Breast epithelium (tissue), 4 donors: ENCODE data around the gene PLCL2. TPM values are rescaled to one million over a fixed set of nuclear protein-coding genes. Genes with fewer than 3 reads are reported as not detected.

Experiments
- DNase-seq, 2 donors: peaks; one replicate each; pipeline ENCODE4 v3.0.0-alpha.2; 2019; ENCODE audit warnings: low spot score in 2 of 2
- H3K27ac ChIP-seq, 2 donors: fragments of 200-600 bp; sonication (generic) in 1 of 2; one replicate each; pipeline ENCODE4 v1.5.1; 2016 to 2019; ENCODE audit warnings: mild to moderate bottlenecking in 1 of 2
- H3K27me3 ChIP-seq, 2 donors: fragments of 200-600 bp; sonication (generic) in 1 of 2; one replicate each; pipeline versions ENCODE4 v1.5.1 to v1.6.0; 2017 to 2019; ENCODE audit warnings: control low read depth in 1 of 2, mild to moderate bottlenecking in 1 of 2
- H3K36me3 ChIP-seq: fragments of 200-600 bp; one replicate; pipeline ENCODE4 v1.5.1; 2019
- H3K4me1 ChIP-seq, 2 donors: fragments of 200-600 bp; sonication (generic); one replicate each; pipeline ENCODE4 v1.5.1; 2016 to 2019; ENCODE audit warnings: control low read depth in 1 of 2
- H3K4me3 ChIP-seq, 3 donors: fragments of 200-600 bp; sonication (generic); 1 replicate in 2 of 3; 2 replicates in 1 of 3; pipeline ENCODE4 v1.5.1; 2016 to 2019; ENCODE audit warnings: mild to moderate bottlenecking in 3 of 3, moderate library complexity in 2 of 3
- H3K9me3 ChIP-seq, 2 donors: fragments of 200-600 bp; sonication (generic) in 1 of 2; one replicate each; pipeline ENCODE4 v1.5.1; 2016 to 2019; ENCODE audit warnings: control low read depth in 1 of 2
- CTCF ChIP-seq, 3 donors: fragments of 450-650 bp; IDR thresholded peaks; one replicate each; pipeline ENCODE4 v1.5.1; 2016 to 2017; ENCODE audit warnings: antibody characterized with exemption in 3 of 3, mild to moderate bottlenecking in 3 of 3, moderate library complexity in 3 of 3
- POLR2A ChIP-seq: fragments of 450-650 bp; IDR thresholded peaks from one replicate; pipeline ENCODE4 v1.6.1; 2016; ENCODE audit warnings: antibody characterized with exemption, mild to moderate bottlenecking, moderate library complexity
- POLR2AphosphoS5 ChIP-seq, 3 donors: sonication (generic); formaldehyde crosslinking; IDR thresholded peaks; one replicate each; pipeline ENCODE4 v1.6.1; 2017; ENCODE audit warnings: antibody characterized with exemption in 3 of 3
- intact Hi-C: fragments of 100-400 bp; cut with DNase I; formaldehyde crosslinking; loops from one replicate; pipeline ENCODE4 v1.15.1; 2023; ENCODE audit warnings: low total_unique reads
- total RNA-seq, 3 donors: library from RNA; depleted of rRNA; stranded (reverse); fragments of >200 nt; gene quantifications; one replicate each; pipeline ENCODE4 v1.1.0, GENCODE V29; 2016

Gene PLCL2
- total RNA-seq, 3 donors from 2014 or later: 7.8 to 21.9 (median 17.0) TPM

- H3K9me3 ChIP-seq: no peaks in the 10 kb centered on the region
- H3K4me1 ChIP-seq: no peaks in the 10 kb centered on the region
- TF ChIP-seq CTCF (IDR thresholded peaks at IDR 0.05) (no peak), POLR2A (no peak), POLR2AphosphoS5 (IDR thresholded peaks at IDR 0.05) (no peak)
- no peaks in the 10 kb centered on the region for H3K27me3 ChIP-seq
- H3K27ac ChIP-seq: no peak overlapping the region
- no peak for DNase-seq
- no peak overlapping the region for H3K4me3 ChIP-seq
- no peaks in the 10 kb centered on the region for H3K36me3 ChIP-seq
- intact Hi-C loops: no loop called here
Observed at GRCh38 chr3:16936233-16936632, 51.5 kb downstream of the PLCL2 start.

- TF ChIP-seq POLR2A (no peak), POLR2AphosphoS5 (IDR thresholded peaks at IDR 0.05) (no peak), CTCF (IDR thresholded peaks at IDR 0.05) (no peak)
- Histone ChIP-seq H3K27me3 (no peaks in the 10 kb centered on the region), H3K4me1 (no peaks in the 10 kb centered on the region), H3K9me3 (no peaks in the 10 kb centered on the region), H3K27ac (no peak overlapping the region), H3K36me3 (no peaks in the 10 kb centered on the region), H3K4me3 (no peak overlapping the region)
- intact Hi-C loops: no loop called here
- no peak for DNase-seq
Observed at GRCh38 chr3:16936676-16937230, 52.0 kb downstream of the PLCL2 start.

DNA sequence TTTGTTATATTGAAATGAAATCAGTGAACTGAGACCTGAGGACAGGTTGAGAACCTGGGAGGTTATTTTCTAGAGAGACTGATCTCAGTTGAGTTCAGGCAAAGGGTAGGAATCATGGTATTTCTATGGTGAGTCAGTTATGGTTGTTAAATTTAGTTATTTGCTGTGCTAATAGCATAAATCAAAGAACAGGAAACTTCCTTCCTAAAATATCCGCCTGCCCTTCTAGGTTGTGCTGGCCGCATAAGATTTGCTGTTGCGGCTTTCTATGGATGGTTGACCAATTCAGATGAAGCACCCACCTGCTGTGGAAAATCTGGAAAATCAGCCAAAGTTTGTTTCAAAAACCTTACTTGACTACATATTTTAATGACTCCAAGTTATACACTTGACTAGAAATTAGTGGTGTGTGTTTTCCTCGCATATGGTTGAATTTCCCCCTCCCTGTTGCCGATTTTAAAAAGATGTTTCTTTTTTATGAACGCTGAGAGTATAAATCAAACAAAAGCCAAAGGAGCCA, 52.6 kb downstream of the PLCL2 start:
- no peaks in the 10 kb centered on the region for H3K4me1 ChIP-seq
- intact Hi-C loops: no loop called here
- H3K27me3 ChIP-seq: no peaks in the 10 kb centered on the region
- no peak for DNase-seq
- H3K27ac ChIP-seq: no peak overlapping the region
- no peak overlapping the region for H3K4me3 ChIP-seq
- no peaks in the 10 kb centered on the region for H3K36me3 ChIP-seq
- no peak for TF ChIP-seq POLR2A
- no peak for TF ChIP-seq POLR2AphosphoS5 (IDR thresholded peaks at IDR 0.05)
- TF ChIP-seq CTCF (IDR thresholded peaks at IDR 0.05): no peak
- no peaks in the 10 kb centered on the region for H3K9me3 ChIP-seq

DNA sequence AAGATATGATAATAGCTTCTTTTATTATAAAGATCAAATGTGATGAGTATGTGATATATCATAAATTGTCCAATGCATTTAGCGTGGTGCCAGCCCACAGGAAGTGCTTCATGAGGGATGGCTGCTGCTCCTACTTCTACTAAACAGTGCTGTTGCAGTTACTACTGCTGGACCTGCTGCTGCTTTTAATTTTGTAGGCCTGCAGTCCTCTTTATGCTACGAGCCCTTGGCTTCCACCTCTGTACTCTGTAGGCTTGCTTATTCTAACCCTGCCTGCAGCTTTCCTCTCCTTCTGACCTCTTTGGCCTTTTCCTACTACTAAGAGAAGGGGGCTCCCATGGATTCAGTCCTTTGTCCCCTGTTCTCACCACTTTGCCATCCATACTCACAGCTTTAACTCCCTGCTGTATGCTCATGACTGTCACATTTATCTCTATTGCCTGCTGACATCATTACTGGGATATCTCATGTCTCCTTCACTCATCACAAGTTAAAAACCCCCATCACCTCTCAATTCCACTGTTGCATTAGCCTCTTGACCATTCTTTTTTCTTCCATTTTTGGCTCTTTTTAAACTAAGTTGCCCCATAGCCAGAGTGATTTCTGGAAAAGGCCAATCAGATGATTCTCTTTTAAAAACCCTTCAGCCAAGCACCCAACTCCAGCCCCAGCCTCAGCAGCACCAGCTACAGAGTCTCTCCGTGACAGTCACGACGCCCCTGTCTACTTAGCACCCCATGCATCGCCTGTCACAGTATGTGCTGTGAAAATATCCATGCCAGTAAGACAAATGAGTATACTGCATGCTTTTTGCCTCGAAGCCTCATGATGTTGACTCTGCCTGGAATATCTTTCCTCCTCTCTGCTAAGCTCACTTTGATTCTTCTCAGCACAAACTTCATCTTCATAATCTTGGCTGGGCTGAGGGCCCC, 56.3 kb downstream of the PLCL2 start:
- no peaks in the 10 kb centered on the region for H3K27me3 ChIP-seq
- no peak overlapping the region for H3K27ac ChIP-seq
- TF ChIP-seq CTCF (IDR thresholded peaks at IDR 0.05) (no peak), POLR2AphosphoS5 (IDR thresholded peaks at IDR 0.05) (no peak)
- intact Hi-C loops: no loop called here
- no peaks in the 10 kb centered on the region for H3K9me3 ChIP-seq
- no peaks in the 10 kb centered on the region for H3K36me3 ChIP-seq
- no peak for DNase-seq
- no peak overlapping the region for H3K4me3 ChIP-seq
- H3K4me1 ChIP-seq: no peaks in the 10 kb centered on the region

GRCh38 chr3:16942955-16943354, 58.2 kb downstream of the PLCL2 start:
- no peak overlapping the region for H3K4me3 ChIP-seq
- no peak for DNase-seq
- intact Hi-C loops: no loop called here
- no peaks in the 10 kb centered on the region for H3K36me3 ChIP-seq
- no peaks in the 10 kb centered on the region for H3K9me3 ChIP-seq
- H3K27me3 ChIP-seq: no peaks in the 10 kb centered on the region
- no peak overlapping the region for H3K27ac ChIP-seq
- TF ChIP-seq CTCF (IDR thresholded peaks at IDR 0.05): no peak
- TF ChIP-seq POLR2A: no peak
- no peak for TF ChIP-seq POLR2AphosphoS5 (IDR thresholded peaks at IDR 0.05)
- H3K4me1 ChIP-seq: no peaks in the 10 kb centered on the region
